GM23338 (cell line): Measurements from ENCODE around the gene UROS. TPM values are rescaled to one million over a fixed set of nuclear protein-coding genes. Genes with fewer than 3 reads are reported as not detected.

Experiments
- ATAC-seq: fragments of 200-7000 bp; cut with Tn5 transposase; 3 replicates; pipeline ENCODE4 v1.9.1; 2020
- DNase-seq: peaks from one replicate; pipeline ENCODE4 v3.0.0-alpha.2; 2015; ENCODE audit warnings: low spot score
- H2AFZ ChIP-seq: fragments of 200-600 bp; sonication (generic); 2 replicates; pipeline ENCODE4 v1.8.0; 2016; ENCODE audit warnings: antibody characterized with exemption, mild to moderate bottlenecking, moderate library complexity
- H3F3A ChIP-seq: fragments of 200-600 bp; sonication (generic); replicated peaks from 2 replicates; pipeline ENCODE4 v1.8.0; 2017; ENCODE audit warnings: antibody characterized with exemption, mixed run types, low read depth
- H3K27ac ChIP-seq: fragments of 200-600 bp; sonication (generic); 2 replicates; pipeline ENCODE4 v1.6.1; 2016; ENCODE audit warnings: low read depth
- H3K27me3 ChIP-seq: fragments of 200-600 bp; sonication (generic); 2 replicates; pipeline ENCODE4 v1.8.0; 2016; ENCODE audit warnings: mild to moderate bottlenecking, mixed run types, moderate library complexity; ENCODE audit not compliant: insufficient read depth
- H3K36me3 ChIP-seq: fragments of 200-600 bp; sonication (generic); 2 replicates; pipeline ENCODE4 v1.8.0; 2016; ENCODE audit warnings: mild to moderate bottlenecking; ENCODE audit not compliant: insufficient read depth
- H3K4me1 ChIP-seq: fragments of 200-600 bp; sonication (generic); 2 replicates; pipeline ENCODE4 v1.8.0; 2016; ENCODE audit warnings: mild to moderate bottlenecking, moderate library complexity; ENCODE audit not compliant: insufficient read depth
- H3K4me2 ChIP-seq: fragments of 200-600 bp; sonication (generic); 2 replicates; pipeline ENCODE4 v1.7.1; 2017; ENCODE audit warnings: mixed run types
- H3K4me3 ChIP-seq: fragments of 200-600 bp; sonication (generic); 2 replicates; pipeline ENCODE4 v1.6.1; 2016; ENCODE audit warnings: mixed run types
- H3K79me2 ChIP-seq: fragments of 200-600 bp; sonication (generic); replicated peaks from 2 replicates; pipeline ENCODE4 v1.8.0; 2017; ENCODE audit warnings: mild to moderate bottlenecking; ENCODE audit not compliant: insufficient read depth
- H3K9me2 ChIP-seq: fragments of 200-600 bp; sonication (generic); 2 replicates; pipeline ENCODE4 v1.8.0; 2017; ENCODE audit not compliant: insufficient read depth
- H4K20me1 ChIP-seq: fragments of 200-600 bp; sonication (generic); replicated peaks from 2 replicates; pipeline ENCODE4 v1.8.0; 2017; ENCODE audit warnings: mild to moderate bottlenecking; ENCODE audit not compliant: insufficient read depth
- H3K27ac Mint-ChIP-seq: 2 replicates; pipeline ENCODE4 v1.8.0; 2020; ENCODE audit warnings: inconsistent platforms, mild to moderate bottlenecking, moderate library complexity, mixed read lengths
- H3K27me3 Mint-ChIP-seq: 3 replicates; pipeline ENCODE4 v1.8.0; 2022; ENCODE audit warnings: low read depth, mild to moderate bottlenecking, moderate library complexity, mixed read lengths, inconsistent platforms; ENCODE audit not compliant: insufficient read depth, poor library complexity
- H3K36me3 Mint-ChIP-seq: 3 replicates; pipeline ENCODE4 v1.8.0; 2021; ENCODE audit warnings: low read depth, mild to moderate bottlenecking, inconsistent platforms, moderate library complexity, mixed read lengths
- H3K4me1 Mint-ChIP-seq: 3 replicates; pipeline ENCODE4 v1.8.0; 2020; ENCODE audit warnings: mild to moderate bottlenecking, inconsistent platforms, mixed read lengths
- H3K4me3 Mint-ChIP-seq: 3 replicates; pipeline ENCODE4 v1.8.0; 2021; ENCODE audit warnings: moderate library complexity, mild to moderate bottlenecking, inconsistent platforms, mixed read lengths
- H3K9me3 Mint-ChIP-seq: 3 replicates; pipeline ENCODE4 v1.8.0; 2020; ENCODE audit warnings: moderate library complexity, mild to moderate bottlenecking, inconsistent platforms, mixed read lengths
- CREB1 ChIP-seq: fragments of 250-450 bp; sonication (Bioruptor Pico); IDR thresholded peaks from 2 replicates; pipeline ENCODE4 v1.5.0; 2020; ENCODE audit warnings: low read depth, mild to moderate bottlenecking, moderate library complexity
- EZH2 ChIP-seq: fragments of 200-600 bp; sonication (generic); IDR thresholded peaks from one replicate; pipeline ENCODE4 v1.8.0; 2017; ENCODE audit warnings: antibody characterized with exemption, mild to moderate bottlenecking, low read depth; ENCODE audit not compliant: unreplicated experiment
- EZH2phosphoT487 ChIP-seq: fragments of 200-600 bp; sonication (generic); IDR thresholded peaks from one replicate; pipeline ENCODE4 v1.8.1; 2018; ENCODE audit warnings: antibody characterized with exemption; ENCODE audit not compliant: unreplicated experiment
- JUNB ChIP-seq: IDR thresholded peaks from one replicate; pipeline ENCODE4 v1.6.1; 2016; ENCODE audit warnings: antibody characterized with exemption; ENCODE audit not compliant: unreplicated experiment
- NANOG ChIP-seq: IDR thresholded peaks from 2 replicates; pipeline ENCODE4 v1.6.1; 2016; ENCODE audit warnings: antibody characterized with exemption, borderline replicate concordance
- ZNF331 ChIP-seq: fragments of 250-450 bp; sonication (Bioruptor Pico); IDR thresholded peaks from 2 replicates; pipeline ENCODE4 v1.5.0; 2020; ENCODE audit warnings: low read depth, mild to moderate bottlenecking, moderate library complexity
- polyA plus RNA-seq: library from polyadenylated mRNA; unstranded; fragments of >200 nt; fragmentation: Nextera tagmentation; extraction: Ambion mirVana; gene quantifications from 2 replicates; pipeline ENCODE4 v1.2.1, GENCODE V29; 2016
- total RNA-seq: library from RNA; depleted of rRNA; stranded (reverse); fragments of >200 nt; shearing (Covaris generic); gene quantifications from 2 replicates; pipeline ENCODE4 v1.2.3, GENCODE V29; 2014
- TF ChIP-seq, protein P1 (sequence below): fragments of 250-450 bp; sonication (Bioruptor Pico); IDR thresholded peaks from 2 replicates; pipeline ENCODE4 v1.5.0; 2020; ENCODE audit warnings: mild to moderate bottlenecking, moderate library complexity
- TF ChIP-seq, protein P2 (sequence below): IDR thresholded peaks from 2 replicates; pipeline ENCODE4 v1.6.1; 2016; ENCODE audit warnings: antibody characterized with exemption
- TF ChIP-seq, protein P3 (sequence below): IDR thresholded peaks from one replicate; pipeline ENCODE4 v1.6.1; 2018; ENCODE audit warnings: antibody characterized with exemption; ENCODE audit not compliant: unreplicated experiment

Gene UROS
- total and polyA plus RNA-seq, 2 experiments from 2014 or later: 41.3 to 43.4 TPM

DNA sequence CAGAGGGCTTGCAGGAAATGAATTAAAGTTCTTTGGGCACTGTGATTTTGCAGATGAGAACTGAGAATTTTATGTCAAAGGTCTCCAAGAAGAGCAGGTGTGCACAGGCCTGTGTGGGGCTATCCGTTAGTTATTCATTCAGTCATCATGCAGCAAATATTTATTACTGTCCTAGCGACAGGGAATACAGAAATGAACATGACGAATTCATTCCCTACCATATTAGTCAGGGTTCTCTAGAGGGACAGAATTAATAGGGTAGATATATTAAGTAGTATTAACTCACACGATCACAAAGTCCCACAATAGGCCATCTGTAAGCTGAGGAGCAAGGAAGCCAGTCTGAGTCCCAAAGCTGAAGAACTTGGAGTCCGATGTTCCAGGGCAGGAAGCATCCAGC, 44.5 kb downstream of the UROS start (continued):
- TF ChIP-seq, protein P1, sequence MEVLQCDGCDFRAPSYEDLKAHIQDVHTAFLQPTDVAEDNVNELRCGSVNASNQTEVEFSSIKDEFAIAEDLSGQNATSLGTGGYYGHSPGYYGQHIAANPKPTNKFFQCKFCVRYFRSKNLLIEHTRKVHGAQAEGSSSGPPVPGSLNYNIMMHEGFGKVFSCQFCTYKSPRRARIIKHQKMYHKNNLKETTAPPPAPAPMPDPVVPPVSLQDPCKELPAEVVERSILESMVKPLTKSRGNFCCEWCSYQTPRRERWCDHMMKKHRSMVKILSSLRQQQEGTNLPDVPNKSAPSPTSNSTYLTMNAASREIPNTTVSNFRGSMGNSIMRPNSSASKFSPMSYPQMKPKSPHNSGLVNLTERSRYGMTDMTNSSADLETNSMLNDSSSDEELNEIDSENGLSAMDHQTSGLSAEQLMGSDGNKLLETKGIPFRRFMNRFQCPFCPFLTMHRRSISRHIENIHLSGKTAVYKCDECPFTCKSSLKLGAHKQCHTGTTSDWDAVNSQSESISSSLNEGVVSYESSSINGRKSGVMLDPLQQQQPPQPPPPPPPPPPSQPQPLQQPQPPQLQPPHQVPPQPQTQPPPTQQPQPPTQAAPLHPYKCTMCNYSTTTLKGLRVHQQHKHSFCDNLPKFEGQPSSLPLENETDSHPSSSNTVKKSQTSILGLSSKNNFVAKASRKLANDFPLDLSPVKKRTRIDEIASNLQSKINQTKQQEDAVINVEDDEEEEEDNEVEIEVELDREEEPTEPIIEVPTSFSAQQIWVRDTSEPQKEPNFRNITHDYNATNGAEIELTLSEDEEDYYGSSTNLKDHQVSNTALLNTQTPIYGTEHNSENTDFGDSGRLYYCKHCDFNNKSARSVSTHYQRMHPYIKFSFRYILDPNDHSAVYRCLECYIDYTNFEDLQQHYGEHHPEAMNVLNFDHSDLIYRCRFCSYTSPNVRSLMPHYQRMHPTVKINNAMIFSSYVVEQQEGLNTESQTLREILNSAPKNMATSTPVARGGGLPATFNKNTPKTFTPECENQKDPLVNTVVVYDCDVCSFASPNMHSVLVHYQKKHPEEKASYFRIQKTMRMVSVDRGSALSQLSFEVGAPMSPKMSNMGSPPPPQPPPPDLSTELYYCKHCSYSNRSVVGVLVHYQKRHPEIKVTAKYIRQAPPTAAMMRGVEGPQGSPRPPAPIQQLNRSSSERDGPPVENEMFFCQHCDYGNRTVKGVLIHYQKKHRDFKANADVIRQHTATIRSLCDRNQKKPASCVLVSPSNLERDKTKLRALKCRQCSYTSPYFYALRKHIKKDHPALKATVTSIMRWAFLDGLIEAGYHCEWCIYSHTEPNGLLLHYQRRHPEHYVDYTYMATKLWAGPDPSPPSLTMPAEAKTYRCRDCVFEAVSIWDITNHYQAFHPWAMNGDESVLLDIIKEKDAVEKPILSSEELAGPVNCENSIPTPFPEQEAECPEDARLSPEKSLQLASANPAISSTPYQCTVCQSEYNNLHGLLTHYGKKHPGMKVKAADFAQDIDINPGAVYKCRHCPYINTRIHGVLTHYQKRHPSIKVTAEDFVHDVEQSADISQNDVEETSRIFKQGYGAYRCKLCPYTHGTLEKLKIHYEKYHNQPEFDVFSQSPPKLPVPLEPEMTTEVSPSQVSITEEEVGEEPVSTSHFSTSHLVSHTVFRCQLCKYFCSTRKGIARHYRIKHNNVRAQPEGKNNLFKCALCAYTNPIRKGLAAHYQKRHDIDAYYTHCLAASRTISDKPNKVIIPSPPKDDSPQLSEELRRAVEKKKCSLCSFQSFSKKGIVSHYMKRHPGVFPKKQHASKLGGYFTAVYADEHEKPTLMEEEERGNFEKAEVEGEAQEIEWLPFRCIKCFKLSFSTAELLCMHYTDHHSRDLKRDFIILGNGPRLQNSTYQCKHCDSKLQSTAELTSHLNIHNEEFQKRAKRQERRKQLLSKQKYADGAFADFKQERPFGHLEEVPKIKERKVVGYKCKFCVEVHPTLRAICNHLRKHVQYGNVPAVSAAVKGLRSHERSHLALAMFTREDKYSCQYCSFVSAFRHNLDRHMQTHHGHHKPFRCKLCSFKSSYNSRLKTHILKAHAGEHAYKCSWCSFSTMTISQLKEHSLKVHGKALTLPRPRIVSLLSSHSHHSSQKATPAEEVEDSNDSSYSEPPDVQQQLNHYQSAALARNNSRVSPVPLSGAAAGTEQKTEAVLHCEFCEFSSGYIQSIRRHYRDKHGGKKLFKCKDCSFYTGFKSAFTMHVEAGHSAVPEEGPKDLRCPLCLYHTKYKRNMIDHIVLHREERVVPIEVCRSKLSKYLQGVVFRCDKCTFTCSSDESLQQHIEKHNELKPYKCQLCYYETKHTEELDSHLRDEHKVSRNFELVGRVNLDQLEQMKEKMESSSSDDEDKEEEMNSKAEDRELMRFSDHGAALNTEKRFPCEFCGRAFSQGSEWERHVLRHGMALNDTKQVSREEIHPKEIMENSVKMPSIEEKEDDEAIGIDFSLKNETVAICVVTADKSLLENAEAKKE: no peak

DNA sequence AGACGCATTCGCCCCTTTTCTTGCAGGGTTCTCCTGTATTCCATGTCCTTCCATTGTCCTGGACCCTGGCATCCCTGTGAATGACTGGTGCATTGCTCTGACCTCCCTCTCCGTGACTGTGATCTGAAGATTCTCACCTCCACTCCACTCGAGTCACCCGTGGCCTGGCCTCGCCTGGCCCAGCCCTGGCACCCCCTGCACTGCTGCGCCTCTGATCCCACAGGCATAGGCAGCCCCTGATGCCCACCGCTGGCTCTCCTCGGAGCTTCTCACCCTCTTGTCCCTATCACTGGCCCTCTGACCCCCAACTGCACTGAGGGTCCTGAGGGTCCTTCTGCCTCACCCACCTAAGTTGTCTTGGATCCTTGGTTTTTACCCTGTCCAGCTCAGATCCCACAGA, 45.3 kb downstream of the UROS start:
- no peaks in the 10 kb centered on the region for H3K79me2 ChIP-seq
- H3K27me3 ChIP-seq: no peaks in the 10 kb centered on the region
- Mint-ChIP-seq H3K4me3 (no peak overlapping the region), H3K9me3 (peaks cover 5% of the 10 kb centered on the region; the same call in 2 of the 3 replicates), H3K27ac (no peak overlapping the region), H3K4me1 (no peaks in the 10 kb centered on the region; the same call in 2 of the 3 replicates), H3K27me3 (peaks cover 1% of the 10 kb centered on the region), H3K36me3 (no peaks in the 10 kb centered on the region; the same call in 2 of the 3 replicates)
- ATAC-seq (no peak), DNase-seq (no peak)
- no peaks in the 10 kb centered on the region for H3K36me3 ChIP-seq
- H3K4me3 ChIP-seq: no peak overlapping the region
- H3K4me2 ChIP-seq: no peak overlapping the region
- TF ChIP-seq EZH2phosphoT487: no peak
- TF ChIP-seq NANOG: no peak
- no peak for TF ChIP-seq EZH2
- TF ChIP-seq, protein P2, sequence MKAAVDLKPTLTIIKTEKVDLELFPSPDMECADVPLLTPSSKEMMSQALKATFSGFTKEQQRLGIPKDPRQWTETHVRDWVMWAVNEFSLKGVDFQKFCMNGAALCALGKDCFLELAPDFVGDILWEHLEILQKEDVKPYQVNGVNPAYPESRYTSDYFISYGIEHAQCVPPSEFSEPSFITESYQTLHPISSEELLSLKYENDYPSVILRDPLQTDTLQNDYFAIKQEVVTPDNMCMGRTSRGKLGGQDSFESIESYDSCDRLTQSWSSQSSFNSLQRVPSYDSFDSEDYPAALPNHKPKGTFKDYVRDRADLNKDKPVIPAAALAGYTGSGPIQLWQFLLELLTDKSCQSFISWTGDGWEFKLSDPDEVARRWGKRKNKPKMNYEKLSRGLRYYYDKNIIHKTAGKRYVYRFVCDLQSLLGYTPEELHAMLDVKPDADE: no peak
- TF ChIP-seq CREB1 (CRISPR knock-in tag): no peak
- no peak for TF ChIP-seq JUNB
- no peak for TF ChIP-seq ZNF331 (CRISPR knock-in tag)
- TF ChIP-seq, protein P3, sequence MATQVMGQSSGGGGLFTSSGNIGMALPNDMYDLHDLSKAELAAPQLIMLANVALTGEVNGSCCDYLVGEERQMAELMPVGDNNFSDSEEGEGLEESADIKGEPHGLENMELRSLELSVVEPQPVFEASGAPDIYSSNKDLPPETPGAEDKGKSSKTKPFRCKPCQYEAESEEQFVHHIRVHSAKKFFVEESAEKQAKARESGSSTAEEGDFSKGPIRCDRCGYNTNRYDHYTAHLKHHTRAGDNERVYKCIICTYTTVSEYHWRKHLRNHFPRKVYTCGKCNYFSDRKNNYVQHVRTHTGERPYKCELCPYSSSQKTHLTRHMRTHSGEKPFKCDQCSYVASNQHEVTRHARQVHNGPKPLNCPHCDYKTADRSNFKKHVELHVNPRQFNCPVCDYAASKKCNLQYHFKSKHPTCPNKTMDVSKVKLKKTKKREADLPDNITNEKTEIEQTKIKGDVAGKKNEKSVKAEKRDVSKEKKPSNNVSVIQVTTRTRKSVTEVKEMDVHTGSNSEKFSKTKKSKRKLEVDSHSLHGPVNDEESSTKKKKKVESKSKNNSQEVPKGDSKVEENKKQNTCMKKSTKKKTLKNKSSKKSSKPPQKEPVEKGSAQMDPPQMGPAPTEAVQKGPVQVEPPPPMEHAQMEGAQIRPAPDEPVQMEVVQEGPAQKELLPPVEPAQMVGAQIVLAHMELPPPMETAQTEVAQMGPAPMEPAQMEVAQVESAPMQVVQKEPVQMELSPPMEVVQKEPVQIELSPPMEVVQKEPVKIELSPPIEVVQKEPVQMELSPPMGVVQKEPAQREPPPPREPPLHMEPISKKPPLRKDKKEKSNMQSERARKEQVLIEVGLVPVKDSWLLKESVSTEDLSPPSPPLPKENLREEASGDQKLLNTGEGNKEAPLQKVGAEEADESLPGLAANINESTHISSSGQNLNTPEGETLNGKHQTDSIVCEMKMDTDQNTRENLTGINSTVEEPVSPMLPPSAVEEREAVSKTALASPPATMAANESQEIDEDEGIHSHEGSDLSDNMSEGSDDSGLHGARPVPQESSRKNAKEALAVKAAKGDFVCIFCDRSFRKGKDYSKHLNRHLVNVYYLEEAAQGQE: no peak
- H2AFZ ChIP-seq: no peak overlapping the region
- no peaks in the 10 kb centered on the region for H3K9me2 ChIP-seq
- no peaks in the 10 kb centered on the region for H4K20me1 ChIP-seq
- H3K27ac ChIP-seq: no peak overlapping the region
- H3F3A ChIP-seq: no peaks in the 10 kb centered on the region
- no peaks in the 10 kb centered on the region for H3K4me1 ChIP-seq
